H1 (cell line): Measurements from ENCODE around the gene PRSS53. TPM values are rescaled to one million over a fixed set of nuclear protein-coding genes. Genes with fewer than 3 reads are reported as not detected.

Source experiments
- CHD1 ChIP-seq: IDR thresholded peaks from 2 replicates; pipeline ENCODE4 v1.6.1; 2012; ENCODE audit warnings: low read depth, low read length, improper control_type of control experiment
- E2F6 ChIP-seq: IDR thresholded peaks from 2 replicates; pipeline ENCODE4 v1.6.1; 2012; ENCODE audit warnings: inconsistent platforms
- GTF2F1 ChIP-seq: IDR thresholded peaks from 2 replicates; pipeline ENCODE4 v1.6.1; 2012; ENCODE audit warnings: low read depth, low read length, improper control_type of control experiment, borderline replicate concordance
- JUN ChIP-seq: IDR thresholded peaks from 2 replicates; pipeline ENCODE4 v1.6.1; 2011; ENCODE audit warnings: low read depth, mild to moderate bottlenecking, improper control_type of control experiment, low read length
- JUND ChIP-seq: IDR thresholded peaks from 2 replicates; pipeline ENCODE4 v1.6.1; 2011; ENCODE audit warnings: mild to moderate bottlenecking, improper control_type of control experiment, low read length
- MAX ChIP-seq: IDR thresholded peaks from 2 replicates; pipeline ENCODE4 v1.6.1; 2012; ENCODE audit warnings: inconsistent platforms
- RFX5 ChIP-seq: IDR thresholded peaks from 2 replicates; pipeline ENCODE4 v1.6.1; 2011; ENCODE audit warnings: low read depth, low read length, improper control_type of control experiment, borderline replicate concordance
- RXRA ChIP-seq: IDR thresholded peaks from 2 replicates; pipeline ENCODE4 v1.6.1; 2011; ENCODE audit warnings: low read depth, mild to moderate bottlenecking, low read length, moderate library complexity; ENCODE audit not compliant: insufficient read depth
- SAP30 ChIP-seq: fragments of 300-600 bp; sonication (generic); IDR thresholded peaks from 2 replicates; pipeline ENCODE4 v1.7.1; 2012; ENCODE audit warnings: low read length, moderate library complexity, mild to moderate bottlenecking, inconsistent platforms; ENCODE audit not compliant: insufficient read depth, insufficient replicate concordance
- TAF1 ChIP-seq: IDR thresholded peaks from 2 replicates; pipeline ENCODE4 v1.6.1; 2011; ENCODE audit warnings: mild to moderate bottlenecking, low read depth, low read length
- polyA plus RNA-seq, 7 experiments: library from polyadenylated mRNA; depleted of rRNA in 3 of 7; stranded (reverse) in 5 of 7; unstranded in 2 of 7; fragments of >200 nt in 5 of 7; fragments of 200-250 nt in 2 of 7; gene quantifications; 1 replicate in 5 of 7; 2 replicates in 1 of 7; 4 replicates in 1 of 7; pipeline versions ENCODE4 v1.2.1 to v1.2.3, GENCODE V29; 2011 to 2013; ENCODE audit warnings: missing spikeins in 2 of 7, mixed read lengths in 2 of 7
- total RNA-seq: library from RNA; stranded (reverse); fragmentation: NEBNext Ultra II Directional; extraction: Animal tissue kit (Norgen Biotek cat#: 25700); gene quantifications from 2 replicates; pipeline ENCODE4 v1.2.1, GENCODE V29; 2021
- TF ChIP-seq, protein P1 (sequence below): fragments of 300-600 bp; sonication (generic); IDR thresholded peaks from 2 replicates; pipeline ENCODE4 v1.7.1; 2012; ENCODE audit warnings: low read length, moderate library complexity, mild to moderate bottlenecking, inconsistent platforms; ENCODE audit not compliant: insufficient replicate concordance

PRSS53 gene
- total and polyA plus RNA-seq, 2 of the 8 experiments (the other 6 are each of a cell fraction or from before 2014, with no cell fraction given): 1.7 to 2.6 TPM

- TF ChIP-seq, protein P1, sequence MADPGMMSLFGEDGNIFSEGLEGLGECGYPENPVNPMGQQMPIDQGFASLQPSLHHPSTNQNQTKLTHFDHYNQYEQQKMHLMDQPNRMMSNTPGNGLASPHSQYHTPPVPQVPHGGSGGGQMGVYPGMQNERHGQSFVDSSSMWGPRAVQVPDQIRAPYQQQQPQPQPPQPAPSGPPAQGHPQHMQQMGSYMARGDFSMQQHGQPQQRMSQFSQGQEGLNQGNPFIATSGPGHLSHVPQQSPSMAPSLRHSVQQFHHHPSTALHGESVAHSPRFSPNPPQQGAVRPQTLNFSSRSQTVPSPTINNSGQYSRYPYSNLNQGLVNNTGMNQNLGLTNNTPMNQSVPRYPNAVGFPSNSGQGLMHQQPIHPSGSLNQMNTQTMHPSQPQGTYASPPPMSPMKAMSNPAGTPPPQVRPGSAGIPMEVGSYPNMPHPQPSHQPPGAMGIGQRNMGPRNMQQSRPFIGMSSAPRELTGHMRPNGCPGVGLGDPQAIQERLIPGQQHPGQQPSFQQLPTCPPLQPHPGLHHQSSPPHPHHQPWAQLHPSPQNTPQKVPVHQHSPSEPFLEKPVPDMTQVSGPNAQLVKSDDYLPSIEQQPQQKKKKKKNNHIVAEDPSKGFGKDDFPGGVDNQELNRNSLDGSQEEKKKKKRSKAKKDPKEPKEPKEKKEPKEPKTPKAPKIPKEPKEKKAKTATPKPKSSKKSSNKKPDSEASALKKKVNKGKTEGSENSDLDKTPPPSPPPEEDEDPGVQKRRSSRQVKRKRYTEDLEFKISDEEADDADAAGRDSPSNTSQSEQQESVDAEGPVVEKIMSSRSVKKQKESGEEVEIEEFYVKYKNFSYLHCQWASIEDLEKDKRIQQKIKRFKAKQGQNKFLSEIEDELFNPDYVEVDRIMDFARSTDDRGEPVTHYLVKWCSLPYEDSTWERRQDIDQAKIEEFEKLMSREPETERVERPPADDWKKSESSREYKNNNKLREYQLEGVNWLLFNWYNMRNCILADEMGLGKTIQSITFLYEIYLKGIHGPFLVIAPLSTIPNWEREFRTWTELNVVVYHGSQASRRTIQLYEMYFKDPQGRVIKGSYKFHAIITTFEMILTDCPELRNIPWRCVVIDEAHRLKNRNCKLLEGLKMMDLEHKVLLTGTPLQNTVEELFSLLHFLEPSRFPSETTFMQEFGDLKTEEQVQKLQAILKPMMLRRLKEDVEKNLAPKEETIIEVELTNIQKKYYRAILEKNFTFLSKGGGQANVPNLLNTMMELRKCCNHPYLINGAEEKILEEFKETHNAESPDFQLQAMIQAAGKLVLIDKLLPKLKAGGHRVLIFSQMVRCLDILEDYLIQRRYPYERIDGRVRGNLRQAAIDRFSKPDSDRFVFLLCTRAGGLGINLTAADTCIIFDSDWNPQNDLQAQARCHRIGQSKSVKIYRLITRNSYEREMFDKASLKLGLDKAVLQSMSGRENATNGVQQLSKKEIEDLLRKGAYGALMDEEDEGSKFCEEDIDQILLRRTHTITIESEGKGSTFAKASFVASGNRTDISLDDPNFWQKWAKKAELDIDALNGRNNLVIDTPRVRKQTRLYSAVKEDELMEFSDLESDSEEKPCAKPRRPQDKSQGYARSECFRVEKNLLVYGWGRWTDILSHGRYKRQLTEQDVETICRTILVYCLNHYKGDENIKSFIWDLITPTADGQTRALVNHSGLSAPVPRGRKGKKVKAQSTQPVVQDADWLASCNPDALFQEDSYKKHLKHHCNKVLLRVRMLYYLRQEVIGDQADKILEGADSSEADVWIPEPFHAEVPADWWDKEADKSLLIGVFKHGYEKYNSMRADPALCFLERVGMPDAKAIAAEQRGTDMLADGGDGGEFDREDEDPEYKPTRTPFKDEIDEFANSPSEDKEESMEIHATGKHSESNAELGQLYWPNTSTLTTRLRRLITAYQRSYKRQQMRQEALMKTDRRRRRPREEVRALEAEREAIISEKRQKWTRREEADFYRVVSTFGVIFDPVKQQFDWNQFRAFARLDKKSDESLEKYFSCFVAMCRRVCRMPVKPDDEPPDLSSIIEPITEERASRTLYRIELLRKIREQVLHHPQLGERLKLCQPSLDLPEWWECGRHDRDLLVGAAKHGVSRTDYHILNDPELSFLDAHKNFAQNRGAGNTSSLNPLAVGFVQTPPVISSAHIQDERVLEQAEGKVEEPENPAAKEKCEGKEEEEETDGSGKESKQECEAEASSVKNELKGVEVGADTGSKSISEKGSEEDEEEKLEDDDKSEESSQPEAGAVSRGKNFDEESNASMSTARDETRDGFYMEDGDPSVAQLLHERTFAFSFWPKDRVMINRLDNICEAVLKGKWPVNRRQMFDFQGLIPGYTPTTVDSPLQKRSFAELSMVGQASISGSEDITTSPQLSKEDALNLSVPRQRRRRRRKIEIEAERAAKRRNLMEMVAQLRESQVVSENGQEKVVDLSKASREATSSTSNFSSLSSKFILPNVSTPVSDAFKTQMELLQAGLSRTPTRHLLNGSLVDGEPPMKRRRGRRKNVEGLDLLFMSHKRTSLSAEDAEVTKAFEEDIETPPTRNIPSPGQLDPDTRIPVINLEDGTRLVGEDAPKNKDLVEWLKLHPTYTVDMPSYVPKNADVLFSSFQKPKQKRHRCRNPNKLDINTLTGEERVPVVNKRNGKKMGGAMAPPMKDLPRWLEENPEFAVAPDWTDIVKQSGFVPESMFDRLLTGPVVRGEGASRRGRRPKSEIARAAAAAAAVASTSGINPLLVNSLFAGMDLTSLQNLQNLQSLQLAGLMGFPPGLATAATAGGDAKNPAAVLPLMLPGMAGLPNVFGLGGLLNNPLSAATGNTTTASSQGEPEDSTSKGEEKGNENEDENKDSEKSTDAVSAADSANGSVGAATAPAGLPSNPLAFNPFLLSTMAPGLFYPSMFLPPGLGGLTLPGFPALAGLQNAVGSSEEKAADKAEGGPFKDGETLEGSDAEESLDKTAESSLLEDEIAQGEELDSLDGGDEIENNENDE: no peak
- TF ChIP-seq GTF2F1: no peak
- TF ChIP-seq TAF1: no peak
- no peak for TF ChIP-seq CHD1
- TF ChIP-seq E2F6: no peak
- TF ChIP-seq MAX: no peak
- TF ChIP-seq JUND: no peak
- TF ChIP-seq RFX5: no peak
- TF ChIP-seq SAP30: no peak
- no peak for TF ChIP-seq RXRA
- no peak for TF ChIP-seq JUN
Observed at GRCh38 chr16:31089199-31089598, 456 bp upstream of the PRSS53 start (continued).
